ENCODE results near the gene PYGO2. TPM values are rescaled to one million over a fixed set of nuclear protein-coding genes. Genes with fewer than 3 reads are reported as not detected.
A peak's percentile ranks its signal among the peaks of the same experiment; 100 is the strongest.

The PYGO2 gene
- total and polyA plus RNA-seq, 2 of the 8 experiments (the other 6 are each of a cell fraction or from before 2014, with no cell fraction given) = 31.0 to 31.6 TPM

GRCh38 chr1:154955039-154955717, 6.4 kb downstream of the PYGO2 start:
- ChIA-PET POLR2A (ENCODE audit: partially characterized antibody) (interaction anchor here (0.7 to 18.6 kb wide), 13 partner anchors 8 to 241 kb away, joined by 3 to 662 read pairs (median 5); partner anchors contain the start of genes ADAM15, CKS1B, EFNA4 and FLAD1), CTCF (ENCODE audit: partially characterized antibody) (interaction anchor here (0.8 to 9.8 kb wide), 22 partner anchors 9 to 409 kb away, joined by 3 to 132 read pairs (median 4); partner anchors contain the start of genes FLAD1, LENEP, PMVK and SHC1)
- no peak overlapping the region for H2BK120ac ChIP-seq (replicated peaks; ENCODE audit: low read depth, low read length)
- 0 out of 2 replicates have a peak overlapping the region, but pooled peaks have one; percentile 48 for H2BK5ac ChIP-seq (ENCODE audit: low read depth, low read length)
- H3K36me3 ChIP-seq (ENCODE audit: control insufficient read depth in 2 of 4, insufficient read depth in 4 of 4, low read length in 3 of 4) = peaks cover 3 to 8% (median 5%) of the 10 kb centered on the region in 4 experiments; a peak in 5 of 8 replicates
- peaks cover 5% of the 10 kb centered on the region for H3K23me2 ChIP-seq (ENCODE audit: low read depth, low read length)
- no peak overlapping the region; the same call in 1 of the 2 replicates for H2AK5ac ChIP-seq (ENCODE audit: low read depth, low read length)
- H3K9me3 ChIP-seq (ENCODE audit: insufficient read depth in 2 of 2, low read depth in 1 of 2, low read length in 1 of 2) = no peaks in the 10 kb centered on the region
- H3K56ac ChIP-seq (replicated peaks; ENCODE audit: insufficient read length, low read depth, low read length) = no peak overlapping the region
- H3K14ac ChIP-seq (ENCODE audit: insufficient read length) = no peak overlapping the region
- peak overlapping the region in 3 of 4 experiments; percentile 38 to 87 (median 82); a peak in 5 of 7 replicates for H3K9ac ChIP-seq (replicated peaks in 1 of 4; ENCODE audit: extremely low read depth in 1 of 4, low read depth in 3 of 4, low read length in 3 of 4)
- FAIRE-seq (no peak), DNase-seq (ENCODE audit: low read depth in 1 of 2, low spot score in 2 of 2) (no peak)
- TF ChIP-seq POLR2A (IDR thresholded peaks at IDR 0.05; ENCODE audit: control extremely low read depth in 1 of 2, low read depth in 2 of 2, low read length in 2 of 2) = peak in 1 of 2 experiments; percentile 49; a peak in 1 of 3 replicates
- no peak for TF ChIP-seq HDAC2 (IDR thresholded peaks at IDR 0.05; ENCODE audit: borderline replicate concordance in 1 of 2, low read depth in 2 of 2, low read length in 2 of 2)
- no peak for TF ChIP-seq SP2 (IDR thresholded peaks at IDR 0.05; ENCODE audit: low read length)
- peak; percentile 61; the same call in 1 of the 2 replicates for TF ChIP-seq POLR2AphosphoS5 (IDR thresholded peaks at IDR 0.05; ENCODE audit: low read depth, low read length)
- TF ChIP-seq SRF (IDR thresholded peaks at IDR 0.05; ENCODE audit: low read depth, low read length) = peak; percentile 60; the same call in 1 of the 2 replicates
- no peak overlapping the region for H3K23ac ChIP-seq (ENCODE audit: insufficient read length)
- H3K79me1 ChIP-seq (ENCODE audit: low read depth, low read length) = 0 out of 2 replicates have a peak, but pooled peaks cover 6% of the 10 kb centered on the region
- H4K91ac ChIP-seq (replicated peaks; ENCODE audit: insufficient read length, low read length) = no peak overlapping the region
- H2AFZ ChIP-seq (ENCODE audit: low read length) = no peak overlapping the region
- 49% methylated on average over 4 of the region's 4 CpGs; no CpG with 5 or more reads in 1 of the 2 experiments for WGBS, 2 experiments (ENCODE audit: extremely low coverage in 1 of 2, insufficient coverage in 1 of 2, insufficient read length in 1 of 2, insufficient replicate concordance in 2 of 2, low coverage in 1 of 2, low lambda C conversion rate in 2 of 2, missing lambda C conversion rate in 1 of 2)
- 0 out of 2 replicates have a peak overlapping the region, but pooled peaks have one; percentile 10 for H3K18ac ChIP-seq (ENCODE audit: extremely low read depth, low read length)
- no peak overlapping the region for H2BK15ac ChIP-seq (ENCODE audit: low read length)
- H2BK20ac ChIP-seq (ENCODE audit: low read length) = no peak overlapping the region
- H4K8ac ChIP-seq (ENCODE audit: extremely low read depth, insufficient read depth, low read length) = no peak overlapping the region
- no peak overlapping the region for H3K4ac ChIP-seq (replicated peaks; ENCODE audit: insufficient read length, low read depth, low read length)
- H3K4me3 ChIP-seq (ENCODE audit: extremely low read depth in 1 of 4, insufficient read depth in 2 of 4, low read depth in 3 of 4, low read length in 4 of 4) = peak overlapping the region; percentile 60 to 77 (median 66); a peak in 7 of 8 replicates
- H3K27ac ChIP-seq (ENCODE audit: low read depth, low read length) = peak overlapping the region; percentile 95
- H4K20me1 ChIP-seq (replicated peaks in 1 of 2; ENCODE audit: control insufficient read depth in 1 of 2, insufficient read depth in 2 of 2, low read length in 2 of 2) = peaks cover 1 to 10% of the 10 kb centered on the region in 2 experiments
- peak overlapping the region; percentile 92 to 93 for H3K4me2 ChIP-seq (ENCODE audit: insufficient read depth in 1 of 2, low read depth in 2 of 2, low read length in 2 of 2)
- H3K79me2 ChIP-seq (ENCODE audit: control insufficient read depth in 1 of 2, insufficient read depth in 2 of 2, low read length in 2 of 2) = peaks cover 0 to 8% of the 10 kb centered on the region in 2 experiments; a peak in 2 of 4 replicates
- H3K4me1 ChIP-seq (replicated peaks in 1 of 4; ENCODE audit: control insufficient read depth in 3 of 4, insufficient read depth in 4 of 4, low read length in 3 of 4) = peaks cover 0 to 28% (median 8%) of the 10 kb centered on the region in 4 experiments; a peak in 6 of 7 replicates
- H4K5ac ChIP-seq (ENCODE audit: insufficient read length, low read depth, low read length) = no peak overlapping the region
- no peaks in the 10 kb centered on the region; a peak in 2 of 7 replicates for H3K27me3 ChIP-seq (replicated peaks in 1 of 4; ENCODE audit: control insufficient read depth in 3 of 4, extremely low read depth in 1 of 4, insufficient read depth in 3 of 4, low read length in 3 of 4)
- H2BK12ac ChIP-seq (ENCODE audit: low read depth, low read length) = peak overlapping the region; percentile 69; the same call in 1 of the 2 replicates

Measured in H1 (cell line).